WI38 (cell line): ENCODE data around the gene PPP1R13B.

Experiments
- H3K4me3 ChIP-seq: 2 replicates; pipeline ENCODE4 v1.5.1; 2011; ENCODE audit warnings: low read depth, mild to moderate bottlenecking, control low read depth, low read length
- CTCF ChIP-seq: IDR thresholded peaks from 2 replicates; pipeline ENCODE4 v1.5.1; 2012; ENCODE audit warnings: low read depth, mild to moderate bottlenecking, control low read depth, low read length

PPP1R13B gene

GRCh38 chr14:103708750-103709187 is 138.6 kb downstream of the PPP1R13B start:
- H3K4me3 ChIP-seq: no peak overlapping the region
- no peak for TF ChIP-seq CTCF

GRCh38 chr14:103707329-103708263 is 139.8 kb downstream of the PPP1R13B start:
- TF ChIP-seq CTCF: no peak
- H3K4me3 ChIP-seq: no peak overlapping the region

GRCh38 chr14:103706551-103707328 is 140.6 kb downstream of the PPP1R13B start:
- no peak overlapping the region for H3K4me3 ChIP-seq
- no peak for TF ChIP-seq CTCF

GRCh38 chr14:103705504-103706284 is 141.7 kb downstream of the PPP1R13B start:
- H3K4me3 ChIP-seq: no peak overlapping the region
- no peak for TF ChIP-seq CTCF

- TF ChIP-seq CTCF: no peak
- no peak overlapping the region for H3K4me3 ChIP-seq
Observed at GRCh38 chr14:103705118-103705503, 142.3 kb downstream of the PPP1R13B start.

- H3K4me3 ChIP-seq: no peak overlapping the region
- no peak for TF ChIP-seq CTCF
Observed at GRCh38 chr14:103704708-103705107, 142.7 kb downstream of the PPP1R13B start.
